Stimulated activated CD4-positive, alpha-beta T cell treated with anti-CD3 and anti-CD28 coated beads, TNF-alpha, amount 100 ng/mL, for 24 hours (primary cell): ENCODE data around the gene PACSIN3.
"Not testable (repeated sequence)": the region's sequence is repeated elsewhere in the genome, so short reads cannot be mapped to it uniquely, and the experiment has no call there.

Experiments
- DNase-seq, 3 experiments: peaks; one replicate each; pipeline ENCODE4 v3.0.0-alpha.2; 2020; ENCODE audit warnings: low read depth in 3 of 3

Gene PACSIN3

GRCh38 chr11:47192111-47192510 lies 5.9 kb upstream of the PACSIN3 start:
- no peak for DNase-seq

- not testable (repeated sequence) for DNase-seq
Measured at GRCh38 chr11:47191137-47191536, 4.9 kb upstream of the PACSIN3 start.

- no peak for DNase-seq
Measured at GRCh38 chr11:47189100-47189834, 3.0 kb upstream of the PACSIN3 start.

GRCh38 chr11:47188259-47188658 lies 2.0 kb upstream of the PACSIN3 start:
- DNase-seq, result no peak

- no peak for DNase-seq
Measured at GRCh38 chr11:47187723-47188122, 1.5 kb upstream of the PACSIN3 start.

GRCh38 chr11:47186700-47187695 lies 764 bp upstream of the PACSIN3 start:
- DNase-seq, result peak in 1 of 3 experiments; percentile 68

GRCh38 chr11:47185305-47186075 lies 744 bp downstream of the PACSIN3 start:
- peak in 1 of 3 experiments; percentile 9 for DNase-seq

- no peak for DNase-seq
Measured at GRCh38 chr11:47184711-47185304, 1.4 kb downstream of the PACSIN3 start.

GRCh38 chr11:47183969-47184368 lies 2.3 kb downstream of the PACSIN3 start:
- DNase-seq, result no peak

GRCh38 chr11:47183031-47183856 lies 3.0 kb downstream of the PACSIN3 start:
- DNase-seq, result no peak

- DNase-seq, result no peak
Measured at GRCh38 chr11:47182380-47182779, 3.9 kb downstream of the PACSIN3 start.

GRCh38 chr11:47181271-47181670 lies 5.0 kb downstream of the PACSIN3 start:
- no peak for DNase-seq

- no peak for DNase-seq
Measured at GRCh38 chr11:47180006-47180787, 6.0 kb downstream of the PACSIN3 start.

GRCh38 chr11:47179655-47179991 lies 6.6 kb downstream of the PACSIN3 start:
- peak in 2 of 3 experiments; percentile 20 to 31 for DNase-seq

- no peak for DNase-seq
Measured at GRCh38 chr11:47178737-47179654, 7.2 kb downstream of the PACSIN3 start.

GRCh38 chr11:47178316-47178715 lies 7.9 kb downstream of the PACSIN3 start:
- DNase-seq, result no peak

- DNase-seq, result no peak
Measured at GRCh38 chr11:47177846-47178245, 8.4 kb downstream of the PACSIN3 start.

- DNase-seq, result peak; percentile 44 to 61 (median 48)
Measured at GRCh38 chr11:47177229-47177845, 8.9 kb downstream of the PACSIN3 start.
